Activated CD4-positive, alpha-beta T cell treated with anti-CD3 and anti-CD28 coated beads, Interleukin-2, amount 50 U/mL, for 48 hours (primary cell): ENCODE measurements around the gene PACSIN2.
A peak's percentile ranks its signal among the peaks of the same experiment; 100 is the strongest.
"Not testable (repeated sequence)": the region's sequence is repeated elsewhere in the genome, so short reads cannot be mapped to it uniquely, and the experiment has no call there.

ENCODE experiments used
- DNase-seq, 2 experiments: peaks; one replicate each; pipeline ENCODE4 v3.0.0-alpha.2; 2020

The PACSIN2 gene

DNA sequence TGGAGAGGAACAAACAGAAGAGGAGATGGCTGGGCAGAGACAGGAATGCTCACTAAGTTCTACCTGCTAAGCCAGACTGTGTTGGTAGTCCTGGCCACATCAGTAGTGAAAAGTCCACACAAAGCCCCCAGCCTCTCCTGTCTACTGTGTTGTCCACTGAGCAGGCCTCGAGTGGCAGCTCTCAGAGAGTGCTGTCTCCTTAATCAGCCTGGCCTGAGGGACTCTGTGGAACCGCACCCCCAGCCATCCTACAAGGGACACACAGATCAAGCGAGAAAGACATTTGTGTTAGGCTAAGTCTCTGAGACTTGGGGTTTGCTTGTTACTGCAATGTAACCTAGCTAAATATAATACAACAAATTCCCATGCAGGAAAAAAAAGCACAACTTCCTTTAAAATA lies 71.0 kb downstream of the PACSIN2 start:
- DNase-seq = no peak

DNA sequence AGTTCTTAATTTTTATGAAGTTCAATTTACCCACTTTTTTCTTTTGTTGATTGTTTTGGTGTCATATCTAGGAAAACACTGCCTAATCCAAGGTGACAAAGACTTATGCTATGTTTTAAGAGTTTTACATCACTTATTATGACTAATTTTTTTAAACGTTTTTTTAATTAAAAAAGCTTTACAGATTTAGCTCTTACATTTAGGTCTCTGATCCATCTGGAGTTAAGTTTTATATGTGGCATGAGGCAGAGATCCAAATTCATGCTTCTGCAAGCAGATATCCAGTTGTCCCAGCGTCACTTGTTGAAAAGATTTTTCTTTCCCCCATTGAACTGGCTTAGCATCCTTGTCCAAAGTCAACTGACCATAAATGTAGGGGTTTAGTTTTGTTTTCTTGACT lies 72.6 kb downstream of the PACSIN2 start:
- no peak for DNase-seq

DNA sequence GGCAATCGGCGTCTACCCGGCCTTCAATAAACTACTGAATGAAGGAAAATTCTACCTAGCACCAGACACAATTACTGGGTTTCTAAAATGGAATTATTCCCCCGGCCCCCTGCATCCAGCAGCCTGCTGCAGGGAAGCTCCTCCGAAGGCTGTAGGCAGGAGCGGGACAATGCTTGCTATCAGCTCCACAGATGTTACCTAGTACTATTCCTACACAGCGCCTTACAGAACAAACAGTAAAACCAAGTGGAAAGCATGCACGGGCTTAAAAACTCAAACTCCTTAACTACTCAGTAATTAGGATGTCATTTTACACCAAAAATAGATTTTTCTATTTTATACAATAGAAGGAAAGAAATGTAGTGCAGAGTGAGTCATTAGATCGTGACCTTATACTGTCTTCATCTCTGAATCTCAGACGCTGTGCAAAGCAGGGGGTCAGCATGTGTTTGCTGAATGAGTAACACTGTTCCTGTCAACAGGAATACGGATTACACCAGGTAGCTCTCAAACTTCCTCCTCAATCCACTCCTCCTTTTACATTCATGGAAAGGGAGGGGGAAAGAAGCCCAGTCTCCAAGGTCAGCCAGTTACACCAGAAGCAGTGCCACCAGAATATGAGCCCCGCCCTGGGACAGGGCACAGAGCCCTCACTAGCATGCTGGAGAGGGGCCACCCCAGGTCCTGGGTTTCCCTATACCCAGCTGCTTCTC lies 74.9 kb downstream of the PACSIN2 start:
- no peak for DNase-seq

DNA sequence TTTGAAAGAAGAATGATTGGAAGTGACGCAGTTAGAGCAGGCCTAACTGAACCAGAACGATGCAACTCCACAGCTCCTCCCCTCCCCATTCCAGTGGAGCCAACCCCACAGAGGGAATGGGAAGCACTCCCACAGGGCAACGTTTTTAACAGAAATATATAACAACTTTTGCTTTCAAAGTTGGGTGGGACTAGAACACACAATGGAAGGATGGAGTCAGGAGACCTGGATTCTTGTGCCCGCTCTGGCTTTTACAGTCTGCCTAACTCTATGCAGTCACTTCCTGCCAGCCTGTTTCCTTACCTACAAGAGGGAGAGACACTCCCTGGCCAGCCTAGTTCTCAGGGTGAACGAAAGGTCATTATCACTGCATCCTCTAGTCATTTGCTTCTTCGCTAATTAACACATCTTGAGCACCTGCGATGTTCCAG lies 75.5 kb downstream of the PACSIN2 start:
- no peak for DNase-seq

DNA sequence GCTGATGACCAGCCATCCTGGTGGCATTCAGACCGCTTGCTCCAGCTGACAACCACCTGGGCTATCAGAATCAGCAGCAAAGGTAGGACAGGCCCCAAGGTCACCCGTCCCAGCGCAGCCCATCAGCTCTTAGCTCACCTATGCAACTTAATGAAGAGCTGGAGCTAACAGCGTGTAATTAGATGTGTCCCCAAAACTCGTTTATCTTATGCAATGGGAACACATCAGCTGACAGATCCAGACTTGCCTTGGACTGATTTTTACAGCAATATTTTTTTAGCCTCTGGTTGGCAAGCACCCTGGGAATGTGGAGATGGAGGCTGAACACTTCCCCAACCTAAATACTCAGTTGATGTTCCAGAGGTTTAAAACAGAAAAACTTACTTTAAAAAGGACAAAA lies 76.0 kb downstream of the PACSIN2 start:
- no peak for DNase-seq

DNA sequence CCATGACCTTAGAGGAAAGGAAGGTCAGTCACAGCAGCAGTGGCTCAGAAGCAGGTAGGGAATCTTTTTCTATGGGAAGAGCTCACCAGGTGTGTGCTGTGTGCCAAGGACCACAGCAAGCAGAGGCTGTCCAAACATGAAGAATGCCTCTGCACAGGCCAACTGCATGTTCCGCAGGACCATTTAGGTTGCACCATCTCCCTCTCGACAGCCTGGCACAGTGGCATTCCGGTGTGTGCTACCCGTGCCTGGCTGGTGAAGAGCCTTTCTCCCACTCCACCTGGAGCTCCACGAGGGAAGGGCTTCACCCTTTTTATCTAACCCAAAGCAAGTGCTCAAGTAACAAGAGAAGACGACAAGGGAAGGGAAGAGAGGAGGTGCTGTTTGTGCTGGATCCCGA lies 76.5 kb downstream of the PACSIN2 start:
- DNase-seq = no peak

DNA sequence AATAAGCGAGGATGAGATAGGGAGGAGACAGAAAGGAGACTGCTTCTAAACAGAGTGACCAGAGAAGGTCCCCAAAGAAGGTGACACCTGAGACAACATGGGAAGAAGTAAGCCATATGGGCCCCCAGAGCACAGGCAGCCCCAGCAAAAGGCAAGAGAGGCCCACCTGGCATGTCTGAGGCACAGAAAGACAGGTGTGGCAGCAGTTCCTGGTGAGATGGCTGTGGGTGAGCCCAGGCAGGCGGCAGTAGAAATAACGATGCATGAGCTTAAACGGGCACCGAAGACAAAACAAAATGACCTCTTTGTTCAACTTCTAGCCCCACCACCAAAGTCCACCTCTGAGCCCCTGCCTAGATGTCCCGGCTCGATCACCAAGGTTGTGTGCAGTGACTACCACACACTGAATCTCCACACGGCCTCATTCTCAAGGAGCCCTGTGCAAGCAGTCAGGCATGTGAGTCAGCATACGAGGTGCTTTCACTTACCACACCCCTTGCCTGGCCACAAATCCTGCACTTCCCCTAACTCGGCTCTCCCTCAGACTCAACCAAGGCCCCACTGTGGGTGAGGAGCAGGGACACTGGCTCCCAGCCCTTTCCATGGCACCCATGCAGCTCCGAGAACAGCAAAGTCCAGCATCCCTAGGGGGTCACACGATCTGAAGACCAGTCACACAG lies 77.6 kb downstream of the PACSIN2 start:
- peak; percentile 30 to 53 for DNase-seq

DNA sequence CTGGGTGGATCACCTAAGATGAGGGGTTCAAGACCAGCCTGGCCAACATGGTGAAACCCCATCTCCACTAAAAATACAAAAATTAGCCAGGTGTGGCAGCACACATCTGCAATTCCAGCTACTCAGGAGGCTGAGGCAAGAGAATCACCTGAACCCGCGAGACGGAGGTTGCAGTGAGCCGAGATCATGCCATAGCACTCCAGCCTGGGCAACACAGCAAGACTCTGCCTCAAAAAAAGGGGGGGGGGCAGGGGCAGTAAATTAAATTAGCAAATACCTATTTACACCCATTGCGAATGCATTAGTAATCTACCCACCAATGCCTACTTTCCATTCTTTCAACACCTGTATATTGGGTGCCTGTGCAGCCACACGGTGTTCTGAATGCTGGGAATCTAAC lies 78.3 kb downstream of the PACSIN2 start:
- DNase-seq = not testable (repeated sequence)

DNA sequence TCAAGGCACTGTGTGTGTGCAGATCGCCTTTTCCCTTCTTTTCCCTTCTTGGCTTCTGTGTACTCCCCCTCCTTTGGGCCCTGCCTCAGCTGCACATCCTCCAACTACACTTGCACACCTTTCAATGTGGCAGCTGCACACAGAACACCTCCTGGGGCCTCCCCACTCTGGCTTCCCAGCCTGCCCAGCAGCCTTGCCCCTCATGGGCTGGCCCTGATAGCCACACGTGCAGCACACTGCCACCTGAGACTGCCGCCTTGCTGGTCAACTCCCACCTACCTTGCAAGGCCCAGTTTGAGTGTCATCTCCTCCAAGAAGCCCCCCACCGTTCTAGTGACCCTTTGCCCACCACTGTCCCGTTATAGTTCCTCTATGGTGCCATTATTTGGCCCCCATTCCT lies 80.6 kb downstream of the PACSIN2 start:
- peak in 1 of 2 experiments; percentile 2 for DNase-seq

DNA sequence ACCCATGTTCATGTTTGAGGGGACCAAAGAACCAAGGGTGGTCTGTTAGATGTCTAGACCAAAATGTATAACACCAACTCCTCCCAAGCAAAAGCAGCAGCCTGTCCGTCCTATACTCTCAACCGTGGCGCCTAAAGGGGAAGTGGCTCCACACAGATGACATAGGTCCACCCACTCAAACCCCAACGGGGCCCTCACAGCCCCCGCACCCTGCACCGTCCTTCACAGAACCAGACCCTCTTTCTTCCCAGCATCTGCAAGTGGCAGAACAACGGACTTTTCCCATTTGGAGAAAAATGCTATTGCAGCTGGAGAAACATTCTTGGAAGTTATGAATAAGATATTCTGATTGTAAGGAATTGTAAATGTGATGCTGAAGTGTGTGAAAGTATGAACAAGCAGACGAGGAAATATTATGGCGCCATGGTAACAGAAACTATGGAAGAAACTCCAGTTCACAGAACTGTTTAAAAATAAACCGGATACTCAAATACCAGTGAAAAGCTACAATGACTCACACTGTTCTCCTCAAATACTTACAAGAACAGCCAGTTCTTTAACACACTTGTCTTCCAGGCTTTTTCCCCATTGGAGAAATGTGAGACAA lies 81.4 kb downstream of the PACSIN2 start:
- peak; percentile 39 to 49 for DNase-seq

DNA sequence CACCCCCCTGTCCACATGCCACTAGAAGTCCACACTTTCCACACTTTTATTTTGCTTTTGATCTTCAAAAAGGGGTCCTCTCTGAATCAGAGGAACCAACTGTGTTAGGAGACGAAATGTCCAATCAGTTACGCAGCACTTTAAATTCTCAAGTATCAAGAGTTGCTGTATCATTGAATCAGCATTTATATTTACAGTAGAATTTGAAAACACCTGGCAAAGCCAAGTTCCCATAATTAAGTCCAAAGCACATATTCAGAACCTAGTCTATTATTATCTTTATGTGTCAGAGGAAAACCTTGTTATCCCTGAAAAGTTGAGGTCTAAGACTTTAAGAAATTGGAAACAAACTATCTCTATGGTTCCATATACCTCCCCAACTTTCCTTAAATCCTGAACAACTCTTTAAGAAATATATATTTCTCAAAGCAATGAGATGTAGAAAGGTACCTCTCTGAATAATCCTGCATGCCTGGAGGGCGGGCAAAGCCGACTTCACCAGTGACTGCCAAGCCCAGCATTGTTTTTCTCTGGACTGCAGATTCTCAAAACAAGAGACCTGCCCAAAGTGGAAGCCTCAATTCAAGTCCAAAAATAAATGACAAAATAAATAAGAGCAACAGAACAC lies 82.0 kb downstream of the PACSIN2 start:
- no peak for DNase-seq

DNA sequence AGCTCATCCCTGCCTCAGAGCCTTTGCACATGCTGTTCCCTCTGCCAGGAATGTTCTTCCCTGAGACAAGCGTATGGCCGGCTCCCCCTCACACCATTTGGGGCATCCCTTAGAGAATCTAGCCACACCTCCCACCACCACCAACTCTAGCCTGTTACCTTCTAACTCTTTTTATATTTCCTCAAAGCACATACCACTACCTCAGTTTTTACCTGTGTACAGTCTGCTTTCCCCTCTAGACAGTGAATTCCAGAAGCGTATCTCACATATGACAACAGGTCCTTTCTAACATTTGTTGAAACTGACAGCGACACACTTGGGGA lies 82.8 kb downstream of the PACSIN2 start:
- DNase-seq = no peak

DNA sequence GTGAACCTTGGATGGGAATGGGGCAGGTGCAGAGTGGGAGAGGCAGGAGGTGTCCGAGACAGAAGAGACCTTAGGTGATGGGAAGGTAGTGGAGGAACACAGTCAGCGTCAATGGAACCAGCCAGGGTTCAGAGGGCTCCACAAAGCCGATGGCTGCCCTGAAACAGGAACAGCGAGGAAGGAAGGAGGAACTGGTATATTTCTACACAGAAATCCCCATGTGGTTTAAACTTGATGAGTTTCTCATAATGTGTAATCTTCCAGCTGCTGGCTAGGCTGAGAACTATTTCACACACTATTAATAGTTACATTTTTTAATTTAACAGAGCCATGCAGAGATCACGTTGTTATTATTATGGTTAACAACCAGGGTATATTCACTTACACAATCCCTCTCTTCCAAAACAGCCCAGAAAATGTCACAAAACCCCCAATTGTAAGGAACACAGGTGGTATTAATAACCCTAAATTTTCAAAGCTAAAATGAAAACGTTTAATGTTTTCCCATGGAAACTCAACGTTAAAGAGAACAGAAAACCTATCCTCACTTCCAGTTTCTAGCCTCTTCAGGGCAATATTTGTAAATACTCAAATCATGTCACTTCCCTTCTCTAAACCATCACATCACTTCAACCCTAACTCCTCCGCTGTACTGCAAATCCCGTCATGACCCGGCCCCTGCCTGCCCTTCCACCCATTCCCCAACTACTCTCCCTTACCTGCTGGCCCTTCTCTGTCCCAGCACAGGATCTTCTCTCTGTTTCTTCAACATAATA lies 83.3 kb downstream of the PACSIN2 start:
- DNase-seq = no peak

DNA sequence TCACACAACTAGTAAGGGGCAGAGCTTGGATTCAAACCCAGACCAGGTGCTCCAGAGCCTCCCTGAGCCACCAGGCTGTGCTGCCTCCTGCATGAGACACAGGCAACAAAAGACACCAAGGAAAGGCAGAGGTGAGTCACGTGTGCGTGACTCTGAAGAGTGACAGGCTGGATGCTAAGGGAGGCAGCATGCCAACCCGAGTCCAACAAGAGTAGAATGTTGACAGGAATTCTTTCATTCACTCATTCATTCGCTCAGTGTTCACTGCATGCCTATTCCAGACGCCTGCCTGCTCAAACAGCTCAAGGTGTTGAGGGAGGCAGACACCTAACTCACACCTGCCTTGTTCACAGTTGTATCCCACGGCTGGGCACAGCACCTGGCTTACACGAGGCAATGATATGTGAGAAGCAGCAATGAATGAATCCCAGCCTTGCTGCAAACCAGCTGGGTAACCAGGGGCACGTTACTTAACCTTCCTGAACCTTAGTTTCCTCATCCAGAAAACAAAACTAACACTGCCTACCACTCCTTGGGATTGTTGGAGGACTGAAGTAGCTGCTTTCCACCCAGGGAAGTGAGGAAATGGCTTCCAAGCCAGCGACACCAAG lies 84.0 kb downstream of the PACSIN2 start:
- DNase-seq = peak in 1 of 2 experiments; percentile 17

DNA sequence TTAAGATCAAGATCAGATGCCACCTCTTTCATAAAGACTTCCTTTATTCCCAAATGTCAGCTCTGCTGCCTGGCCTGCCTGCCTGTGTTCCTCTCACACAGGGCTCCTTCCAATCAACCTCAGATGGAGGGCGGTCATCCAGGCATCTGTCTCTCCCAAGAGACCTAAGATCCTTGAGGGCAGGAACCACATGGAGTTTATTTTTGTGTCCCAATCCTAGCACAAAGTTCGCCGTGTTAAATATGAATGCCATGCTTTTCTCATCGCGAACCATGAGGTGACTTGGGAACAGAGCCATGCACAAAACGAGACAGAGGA lies 85.2 kb downstream of the PACSIN2 start:
- no peak for DNase-seq

DNA sequence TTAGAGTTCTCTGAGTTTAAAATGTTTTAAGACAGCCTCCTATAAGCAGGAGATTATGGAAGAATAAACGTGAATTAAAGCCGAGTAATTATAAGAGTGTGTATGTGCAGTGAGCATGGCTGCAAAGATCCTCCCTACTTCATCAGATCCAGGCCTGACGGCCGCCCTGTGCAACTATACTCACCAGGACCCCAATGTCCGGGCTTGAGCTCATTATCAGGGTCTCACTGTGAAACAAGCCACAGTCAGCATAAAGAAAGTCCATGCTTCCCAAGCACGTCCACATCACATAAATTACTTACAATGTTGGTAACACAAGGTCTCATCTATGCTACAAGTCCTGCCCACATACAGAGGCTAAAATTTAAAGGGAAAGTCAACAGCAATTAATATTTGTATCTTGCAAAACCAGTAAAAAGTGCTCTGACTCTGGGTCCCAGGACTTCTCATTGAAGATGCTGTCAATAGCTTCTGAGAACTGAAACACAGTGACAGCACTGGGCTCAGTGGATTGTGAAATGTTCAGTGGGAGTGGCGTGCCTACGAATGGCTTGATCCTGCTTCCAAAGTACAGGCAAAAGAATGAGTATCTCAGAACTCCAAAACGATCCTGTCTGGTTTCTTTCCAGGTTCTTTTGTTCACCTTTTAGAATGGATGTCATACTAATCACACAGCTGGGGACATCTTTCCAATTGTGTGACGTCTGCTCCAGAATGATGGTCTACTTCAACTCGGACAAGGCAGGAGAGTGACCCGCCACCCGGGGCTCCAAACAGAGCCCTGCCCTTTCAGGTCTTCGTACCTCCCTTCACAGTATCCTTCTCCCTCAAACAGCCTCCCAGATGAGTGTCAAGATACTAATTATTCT lies 85.7 kb downstream of the PACSIN2 start:
- DNase-seq = no peak

DNA sequence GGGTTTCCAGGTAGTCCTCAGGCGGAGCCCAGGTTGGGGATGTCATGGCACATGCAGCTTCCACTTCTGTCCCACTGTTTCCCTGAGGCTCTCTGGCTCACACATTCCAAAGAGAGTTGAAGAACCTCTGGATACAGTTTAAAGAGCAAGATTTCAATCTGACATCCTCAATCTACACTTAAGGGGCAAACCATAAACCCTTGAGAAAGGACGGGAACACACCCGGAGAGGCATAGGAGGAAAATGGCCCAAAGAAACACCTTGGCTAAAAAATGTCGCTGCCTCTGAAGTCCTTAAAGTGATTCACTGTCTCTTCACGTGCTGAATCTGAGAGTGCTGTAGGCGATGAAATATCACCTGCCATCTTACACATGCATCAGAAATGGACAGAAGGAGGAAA lies 87.0 kb downstream of the PACSIN2 start:
- DNase-seq = no peak

DNA sequence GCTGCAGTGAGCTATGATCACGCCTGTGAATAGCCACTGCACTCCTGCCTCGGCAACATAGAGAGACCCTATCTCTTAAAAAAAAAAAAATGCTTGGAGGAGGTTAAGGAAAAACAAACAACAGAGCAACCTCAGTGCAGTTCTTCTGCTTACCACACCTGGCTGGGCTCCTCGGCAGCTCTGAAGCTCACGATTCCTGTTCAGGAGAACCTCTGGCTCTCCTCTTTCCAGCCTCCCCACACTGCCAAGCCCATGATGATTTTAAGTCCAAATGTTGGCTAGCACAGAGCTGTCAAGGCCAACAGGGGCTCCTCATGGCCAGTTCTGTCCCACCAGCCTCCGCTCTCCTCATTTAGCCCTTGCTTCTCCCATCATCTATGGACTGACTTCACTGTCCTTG lies 88.2 kb downstream of the PACSIN2 start:
- DNase-seq = no peak

DNA sequence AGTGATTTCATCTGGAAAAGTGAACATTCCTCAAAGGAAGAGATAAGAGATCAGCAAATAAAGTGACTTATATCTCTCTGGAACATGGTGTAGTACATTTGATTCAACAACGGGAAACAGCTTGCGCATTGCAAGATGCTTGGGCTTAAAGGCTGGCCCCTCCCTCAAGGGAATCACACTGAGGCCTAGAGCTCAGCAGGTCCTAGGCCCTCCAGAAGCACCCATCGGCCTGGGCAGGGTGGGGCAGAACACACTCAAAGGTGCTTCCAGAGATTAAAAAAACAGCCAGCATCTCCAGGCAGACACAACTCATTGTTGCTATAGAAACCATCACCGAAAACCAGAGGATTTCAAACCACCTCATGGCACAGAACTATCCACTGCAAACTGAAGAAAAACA lies 88.8 kb downstream of the PACSIN2 start:
- no peak for DNase-seq

DNA sequence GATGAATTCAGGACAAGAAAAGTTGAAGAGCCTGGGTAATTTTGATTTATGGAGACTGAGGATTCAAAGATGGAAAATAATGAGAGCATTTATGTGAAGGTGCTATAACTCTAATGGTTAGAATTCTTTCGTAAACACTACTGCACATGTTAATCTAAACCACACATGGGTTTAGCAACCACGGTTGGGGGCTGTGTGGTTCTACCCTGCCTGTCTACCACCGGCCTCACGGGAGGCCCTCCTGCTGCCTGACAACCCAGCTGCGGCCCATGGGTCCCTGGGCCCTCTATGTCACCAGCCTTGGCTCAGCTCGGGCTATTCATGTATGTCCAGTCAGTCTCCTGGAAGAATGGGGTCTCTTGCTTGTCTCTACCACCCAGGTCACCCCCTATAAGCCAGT lies 89.4 kb downstream of the PACSIN2 start:
- no peak for DNase-seq

DNA sequence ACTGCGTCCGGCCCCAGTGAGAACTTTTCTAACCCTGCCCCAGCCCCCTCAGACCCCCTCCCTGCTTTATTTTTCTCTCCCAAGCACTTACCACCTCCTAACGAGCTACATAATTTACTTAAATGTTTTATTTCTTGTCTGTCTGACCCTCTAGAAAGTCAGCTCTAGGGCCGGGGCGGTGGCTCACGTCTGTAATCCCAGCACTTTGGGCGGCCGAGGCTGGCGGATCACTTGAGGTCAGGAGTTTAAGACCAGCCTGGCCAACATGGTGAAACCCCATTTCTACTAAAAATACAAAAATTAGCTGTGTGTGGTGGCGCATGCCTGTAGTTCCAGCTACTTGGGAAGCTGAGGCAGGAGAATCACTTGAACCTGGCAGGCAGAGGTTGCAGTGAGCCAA lies 89.9 kb downstream of the PACSIN2 start:
- not testable (repeated sequence) for DNase-seq

DNA sequence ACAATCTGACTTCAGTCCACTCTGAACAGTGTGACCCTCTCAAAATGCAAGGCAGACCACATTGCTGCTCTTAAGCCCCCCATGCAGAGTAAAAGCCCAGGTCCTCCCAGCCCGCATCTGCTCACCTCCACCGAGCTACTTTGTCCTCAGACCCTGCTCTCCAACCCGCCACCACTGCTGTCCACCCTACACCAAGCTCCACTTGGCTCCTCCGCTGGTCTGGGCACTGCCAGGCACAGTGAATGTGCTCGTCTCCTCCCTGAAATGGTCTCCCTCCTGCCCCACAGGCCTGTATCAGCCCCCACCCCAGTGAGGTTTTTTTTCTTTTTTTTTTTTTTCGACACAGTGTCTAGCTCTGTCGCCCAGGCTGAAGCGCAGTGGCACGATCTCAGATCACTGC lies 90.5 kb downstream of the PACSIN2 start:
- no peak for DNase-seq
